OCI-LY7 (cell line): Measurements from ENCODE around the gene MMAB.

Experiments used
- CTCF ChIP-seq: fragments of 200-600 bp; sonication (generic); conservative IDR thresholded peaks from 2 replicates; pipeline ENCODE4 v1.5.1; 2014; ENCODE audit warnings: mild to moderate bottlenecking, antibody characterized with exemption, low read length, moderate library complexity, mixed read lengths
- EZH2phosphoT487 ChIP-seq: fragments of 200-600 bp; sonication (generic); IDR thresholded peaks from 2 replicates; pipeline ENCODE4 v1.6.1; 2018; ENCODE audit warnings: low read depth, borderline replicate concordance, mild to moderate bottlenecking, mixed run types, antibody characterized with exemption, low read length, moderate library complexity, mixed read lengths

- TF ChIP-seq CTCF = no peak
- TF ChIP-seq EZH2phosphoT487 = no peak
Observed at GRCh38 chr12:109600995-109601394, 27.7 kb upstream of the MMAB start.
